H1 (cell line): Measurements from ENCODE around the gene RGL1. TPM values are rescaled to one million over a fixed set of nuclear protein-coding genes. Genes with fewer than 3 reads are reported as not detected.

Experiments used
- CTCF ChIA-PET: fragments of 300-600 bp; sonication (Branson Sonifier 250); formaldehyde crosslinking; loops from one replicate; lab custom pipeline; 2021; ENCODE audit not compliant: partially characterized antibody; lab: Charles Lee
- POLR2A ChIA-PET: fragments of 300-600 bp; sonication (Branson Sonifier 250); formaldehyde crosslinking; loops from one replicate; lab custom pipeline; 2021; ENCODE audit warnings: inconsistent platforms; ENCODE audit not compliant: partially characterized antibody; lab: Charles Lee
- DNase-seq, 2 experiments: peaks; one replicate each; pipeline versions ENCODE4 v3.0.0 to v3.0.0-alpha.2; 2010 to 2022; ENCODE audit warnings: low spot score in 2 of 2, low read depth in 1 of 2, mixed read lengths in 1 of 2
- FAIRE-seq: peaks from 2 replicates; lab custom pipeline; 2011; peaks lifted over from hg19 to GRCh38; lab: Jason Lieb, UNC
- H2AFZ ChIP-seq: 2 replicates; pipeline ENCODE4 v1.8.1; 2012; ENCODE audit warnings: low read length, inconsistent platforms
- H2AK5ac ChIP-seq: 2 replicates; pipeline ENCODE4 v1.6.1; 2013; ENCODE audit warnings: low read depth, low read length
- H2BK120ac ChIP-seq: replicated peaks from 2 replicates; pipeline ENCODE3; 2013; ENCODE audit warnings: low read depth, low read length, inconsistent platforms
- H2BK12ac ChIP-seq: 2 replicates; pipeline ENCODE4 v1.6.1; 2013; ENCODE audit warnings: low read depth, low read length
- H2BK15ac ChIP-seq: 2 replicates; pipeline ENCODE4 v1.6.1; 2013; ENCODE audit warnings: low read length
- H2BK20ac ChIP-seq: 2 replicates; pipeline ENCODE4 v1.6.1; 2013; ENCODE audit warnings: low read length
- H2BK5ac ChIP-seq: 2 replicates; pipeline ENCODE4 v1.6.1; 2013; ENCODE audit warnings: low read depth, low read length
- H3K14ac ChIP-seq: 2 replicates; pipeline ENCODE4 v1.6.1; 2013; ENCODE audit warnings: inconsistent platforms; ENCODE audit not compliant: insufficient read length
- H3K18ac ChIP-seq: 2 replicates; pipeline ENCODE4 v1.6.1; 2013; ENCODE audit warnings: low read length; ENCODE audit errors: extremely low read depth
- H3K23ac ChIP-seq: 2 replicates; pipeline ENCODE4 v1.6.1; 2013; ENCODE audit warnings: inconsistent platforms; ENCODE audit not compliant: insufficient read length
- H3K23me2 ChIP-seq: 2 replicates; pipeline ENCODE4 v1.6.1; 2013; ENCODE audit warnings: low read depth, low read length
- H3K27ac ChIP-seq: 2 replicates; pipeline ENCODE4 v1.6.1; 2011; ENCODE audit warnings: low read depth, low read length, inconsistent platforms
- H3K27me3 ChIP-seq, 4 experiments: replicated peaks in 1 of 4; 1 replicate in 1 of 4; 2 replicates in 3 of 4; pipeline versions ENCODE4 v1.6.1 to v1.8.1; 2011 to 2013; ENCODE audit warnings: low read length in 3 of 4, mild to moderate bottlenecking in 3 of 4, inconsistent platforms in 2 of 4, mixed read lengths in 2 of 4, moderate library complexity in 1 of 4; ENCODE audit not compliant: control insufficient read depth in 3 of 4, insufficient read depth in 3 of 4; ENCODE audit errors: extremely low read depth in 1 of 4
- H3K36me3 ChIP-seq, 4 experiments: 2 replicates each; pipeline versions ENCODE4 v1.6.1 to v1.8.1; 2011 to 2013; ENCODE audit warnings: mild to moderate bottlenecking in 4 of 4, low read length in 3 of 4, moderate library complexity in 2 of 4, control low read depth in 1 of 4, inconsistent platforms in 1 of 4; ENCODE audit not compliant: insufficient read depth in 4 of 4, control insufficient read depth in 2 of 4
- H3K4ac ChIP-seq: replicated peaks from 2 replicates; pipeline ENCODE3; 2013; ENCODE audit warnings: low read length, low read depth, mixed read lengths, inconsistent platforms; ENCODE audit not compliant: insufficient read length
- H3K4me1 ChIP-seq, 4 experiments: replicated peaks in 1 of 4; 1 replicate in 1 of 4; 2 replicates in 3 of 4; pipeline versions ENCODE4 v1.6.1 to v1.8.1; 2011 to 2013; ENCODE audit warnings: low read length in 3 of 4, inconsistent platforms in 2 of 4, mixed read lengths in 1 of 4; ENCODE audit not compliant: insufficient read depth in 4 of 4, control insufficient read depth in 3 of 4
- H3K4me2 ChIP-seq, 2 experiments: 2 replicates each; pipeline versions ENCODE4 v1.6.1 to v1.8.1; 2011 to 2013; ENCODE audit warnings: low read depth in 2 of 2, low read length in 2 of 2, control low read depth in 1 of 2, inconsistent platforms in 1 of 2, mild to moderate bottlenecking in 1 of 2; ENCODE audit not compliant: insufficient read depth in 1 of 2
- H3K4me3 ChIP-seq, 4 experiments: fragments of 200-600, 300-600 bp in 1 of 4; sonication (generic), shearing (Covaris generic), sonication (Bioruptor Twin) in 1 of 4; 2 replicates each; pipeline versions ENCODE4 v1.5.1 to v1.8.1; 2011 to 2016; ENCODE audit warnings: low read length in 4 of 4, low read depth in 3 of 4, control low read depth in 2 of 4, inconsistent platforms in 2 of 4, mild to moderate bottlenecking in 2 of 4, mixed read lengths in 1 of 4, moderate library complexity in 1 of 4; ENCODE audit not compliant: insufficient read depth in 2 of 4; ENCODE audit errors: extremely low read depth in 1 of 4
- H3K56ac ChIP-seq: replicated peaks from 2 replicates; pipeline ENCODE3; 2013; ENCODE audit warnings: low read depth, mild to moderate bottlenecking, mixed read lengths, low read length, inconsistent platforms; ENCODE audit not compliant: insufficient read length
- H3K79me1 ChIP-seq: 2 replicates; pipeline ENCODE4 v1.6.1; 2013; ENCODE audit warnings: low read depth, low read length, control low read depth
- H3K79me2 ChIP-seq, 2 experiments: 2 replicates each; pipeline versions ENCODE4 v1.6.1 to v1.8.1; 2012 to 2013; ENCODE audit warnings: low read length in 2 of 2, mild to moderate bottlenecking in 2 of 2, inconsistent platforms in 1 of 2; ENCODE audit not compliant: insufficient read depth in 2 of 2, control insufficient read depth in 1 of 2
- H3K9ac ChIP-seq, 4 experiments: replicated peaks in 1 of 4; 1 replicate in 1 of 4; 2 replicates in 3 of 4; pipeline versions ENCODE4 v1.6.1 to v1.8.1; 2011 to 2013; ENCODE audit warnings: low read depth in 3 of 4, low read length in 3 of 4, control low read depth in 2 of 4, mild to moderate bottlenecking in 2 of 4, moderate library complexity in 2 of 4, inconsistent platforms in 1 of 4; ENCODE audit errors: extremely low read depth in 1 of 4
- H3K9me3 ChIP-seq, 2 experiments: 2 replicates each; pipeline versions ENCODE4 v1.6.1 to v1.8.1; 2012 to 2013; ENCODE audit warnings: mild to moderate bottlenecking in 2 of 2, moderate library complexity in 2 of 2, control low read depth in 1 of 2, inconsistent platforms in 1 of 2, low read depth in 1 of 2, low read length in 1 of 2, mixed read lengths in 1 of 2; ENCODE audit not compliant: insufficient read depth in 2 of 2
- H4K20me1 ChIP-seq, 2 experiments: replicated peaks in 1 of 2; 2 replicates each; pipeline versions ENCODE3 to v1.8.1; 2011 to 2013; ENCODE audit warnings: inconsistent platforms in 2 of 2, low read length in 2 of 2, mild to moderate bottlenecking in 1 of 2; ENCODE audit not compliant: insufficient read depth in 2 of 2, control insufficient read depth in 1 of 2
- H4K5ac ChIP-seq: 2 replicates; pipeline ENCODE4 v1.6.1; 2013; ENCODE audit warnings: low read length, low read depth, mixed read lengths, inconsistent platforms; ENCODE audit not compliant: insufficient read length
- H4K8ac ChIP-seq: 2 replicates; pipeline ENCODE4 v1.8.0; 2013; ENCODE audit warnings: mild to moderate bottlenecking, moderate library complexity, low read length, inconsistent platforms; ENCODE audit not compliant: insufficient read depth; ENCODE audit errors: extremely low read depth
- H4K91ac ChIP-seq: replicated peaks from 2 replicates; pipeline ENCODE3; 2013; ENCODE audit warnings: low read length, mixed read lengths, inconsistent platforms; ENCODE audit not compliant: insufficient read length
- BRCA1 ChIP-seq: IDR thresholded peaks from 2 replicates; pipeline ENCODE4 v1.6.1; 2012; ENCODE audit warnings: low read depth, low read length, improper control_type of control experiment
- FOSL1 ChIP-seq: IDR thresholded peaks from 2 replicates; pipeline ENCODE4 v1.6.1; 2011; ENCODE audit warnings: mild to moderate bottlenecking, low read depth, low read length, moderate library complexity; ENCODE audit not compliant: insufficient read depth
- GTF2F1 ChIP-seq: IDR thresholded peaks from 2 replicates; pipeline ENCODE4 v1.6.1; 2012; ENCODE audit warnings: low read depth, low read length, improper control_type of control experiment, borderline replicate concordance
- HDAC6 ChIP-seq: IDR thresholded peaks from one replicate; pipeline ENCODE4 v1.7.1; 2012; ENCODE audit warnings: low read depth, mild to moderate bottlenecking, inconsistent platforms, low read length, moderate library complexity
- JUND ChIP-seq: IDR thresholded peaks from 2 replicates; pipeline ENCODE4 v1.6.1; 2011; ENCODE audit warnings: mild to moderate bottlenecking, improper control_type of control experiment, low read length
- KDM4A ChIP-seq: IDR thresholded peaks from one replicate; pipeline ENCODE4 v1.7.1; 2012; ENCODE audit warnings: low read depth, mild to moderate bottlenecking, moderate library complexity, low read length, inconsistent platforms; ENCODE audit not compliant: severe bottlenecking
- NRF1 ChIP-seq: IDR thresholded peaks from 2 replicates; pipeline ENCODE4 v1.6.1; 2011; ENCODE audit warnings: mild to moderate bottlenecking, low read depth, low read length, improper control_type of control experiment
- POLR2A ChIP-seq, 2 experiments: IDR thresholded peaks; 1 replicate in 1 of 2; 2 replicates in 1 of 2; pipeline ENCODE4 v1.6.1; 2011; ENCODE audit warnings: low read depth in 2 of 2, low read length in 2 of 2, mild to moderate bottlenecking in 2 of 2; ENCODE audit errors: control extremely low read depth in 1 of 2
- RNF2 ChIP-seq: fragments of 200-900, 300-1000 bp; sonication (generic); IDR thresholded peaks from 2 replicates; pipeline ENCODE4 v1.7.1; 2016; ENCODE audit warnings: borderline replicate concordance, low read depth, mild to moderate bottlenecking, antibody characterized with exemption, low read length; ENCODE audit not compliant: poor library complexity, severe bottlenecking; ENCODE audit errors: missing control alignments
- RXRA ChIP-seq: IDR thresholded peaks from 2 replicates; pipeline ENCODE4 v1.6.1; 2011; ENCODE audit warnings: low read depth, mild to moderate bottlenecking, low read length, moderate library complexity; ENCODE audit not compliant: insufficient read depth
- WGBS, 2 experiments: shearing (Covaris generic) in 1 of 2; methylation state at CpG; one replicate each; pipeline versions ENCODE4 v1.1.6 to v1.1.7; 2013 to 2015; ENCODE audit warnings: low lambda C conversion rate in 2 of 2, mixed read lengths in 2 of 2, inconsistent platforms in 1 of 2, low coverage in 1 of 2, missing lambda C conversion rate in 1 of 2; ENCODE audit not compliant: insufficient replicate concordance in 2 of 2, insufficient coverage in 1 of 2, insufficient read length in 1 of 2; ENCODE audit errors: extremely low coverage in 1 of 2, missing lambda C conversion rate in 1 of 2; 5-methylcytosine and 5-hydroxymethylcytosine counted together
- polyA plus RNA-seq, 7 experiments: library from polyadenylated mRNA; depleted of rRNA in 3 of 7; stranded (reverse) in 5 of 7; unstranded in 2 of 7; fragments of >200 nt in 5 of 7; fragments of 200-250 nt in 2 of 7; gene quantifications; 1 replicate in 5 of 7; 2 replicates in 1 of 7; 4 replicates in 1 of 7; pipeline versions ENCODE4 v1.2.1 to v1.2.3, GENCODE V29; 2011 to 2013; ENCODE audit warnings: missing spikeins in 2 of 7, mixed read lengths in 2 of 7
- total RNA-seq: library from RNA; stranded (reverse); fragmentation: NEBNext Ultra II Directional; extraction: Animal tissue kit (Norgen Biotek cat#: 25700); gene quantifications from 2 replicates; pipeline ENCODE4 v1.2.1, GENCODE V29; 2021

Gene RGL1
- total and polyA plus RNA-seq, 2 of the 8 experiments (the other 6 are each of a cell fraction or from before 2014, with no cell fraction given), result 0.98 to 2.4 TPM

GRCh38 chr1:183879966-183880365 lies 75.0 kb downstream of the RGL1 start:
- H3K79me1 ChIP-seq, result no peaks in the 10 kb centered on the region
- H4K20me1 ChIP-seq, result no peaks in the 10 kb centered on the region
- H3K56ac ChIP-seq, result no peak overlapping the region
- FAIRE-seq, result no peak
- H2AFZ ChIP-seq, result no peak overlapping the region
- H2BK12ac ChIP-seq, result no peak overlapping the region
- no peak overlapping the region for H3K23ac ChIP-seq
- 89% methylated on average over 1 of the region's 1 CpG; no CpG with 5 or more reads in 1 of the 2 experiments for WGBS, 2 experiments
- H3K9me3 ChIP-seq, result no peaks in the 10 kb centered on the region
- no peak overlapping the region for H3K14ac ChIP-seq
- H3K4me3 ChIP-seq, result no peak overlapping the region
- no peak overlapping the region for H3K4ac ChIP-seq
- H3K18ac ChIP-seq, result no peak overlapping the region
- H2BK20ac ChIP-seq, result no peak overlapping the region
- CTCF ChIA-PET, result interaction anchor here (1.4 to 1.5 kb wide), 2 partner anchors 18 to 195 kb away, joined by 3 to 4 read pairs; no protein-coding TSS in a partner anchor
- H4K5ac ChIP-seq, result no peak overlapping the region
- no peak overlapping the region for H4K8ac ChIP-seq
- no peak overlapping the region for H3K9ac ChIP-seq
- peaks cover 2 to 5% (median 2%) of the 10 kb centered on the region in 4 experiments; a peak in 5 of 7 replicates for H3K4me1 ChIP-seq
- no peaks in the 10 kb centered on the region for H3K36me3 ChIP-seq
- no peaks in the 10 kb centered on the region for H3K79me2 ChIP-seq
- no peak overlapping the region for H3K27ac ChIP-seq
- POLR2A ChIA-PET, result no interaction called here
- H3K27me3 ChIP-seq, result no peaks in the 10 kb centered on the region
- H4K91ac ChIP-seq, result no peak overlapping the region
- DNase-seq, result no peak
- no peak overlapping the region for H2AK5ac ChIP-seq
- no peak overlapping the region for H2BK120ac ChIP-seq
- no peak overlapping the region for H2BK5ac ChIP-seq
- H2BK15ac ChIP-seq, result no peak overlapping the region
- TF ChIP-seq NRF1 (no peak), POLR2A (IDR thresholded peaks at IDR 0.05; ENCODE audit: control extremely low read depth in 1 of 2, low read depth in 2 of 2, low read length in 2 of 2) (no peak), KDM4A (no peak), RXRA (no peak), HDAC6 (no peak), RNF2 (no peak), GTF2F1 (no peak), JUND (no peak), BRCA1 (no peak), FOSL1 (no peak)
- no peak overlapping the region for H3K4me2 ChIP-seq
- H3K23me2 ChIP-seq, result no peaks in the 10 kb centered on the region
